HepG2 (cell line): ENCODE results near the gene PRSS16.

Experiments used
- ATF1 ChIP-seq: IDR thresholded peaks from 2 replicates; pipeline ENCODE4 v1.6.1; 2016; ENCODE audit warnings: mild to moderate bottlenecking, control low read depth
- ATF4 ChIP-seq, 2 experiments: fragments of 450-650 bp in 1 of 2; sonication (generic) in 1 of 2; formaldehyde crosslinking; IDR thresholded peaks; 2 replicates each; pipeline versions ENCODE4 v1.5.0 to v1.8.0; 2020 to 2022; ENCODE audit warnings: mild to moderate bottlenecking in 1 of 2, missing genetic modification reagents in 1 of 2
- ESRRA ChIP-seq: sonication (generic); formaldehyde crosslinking; IDR thresholded peaks from 2 replicates; pipeline ENCODE4 v1.5.1; 2020; ENCODE audit warnings: mild to moderate bottlenecking, low read depth, missing genetic modification reagents
- EZH2 ChIP-seq: conservative IDR thresholded peaks from 2 replicates; pipeline ENCODE4 v1.6.1; 2012; ENCODE audit warnings: mild to moderate bottlenecking, low read depth, low read length, moderate library complexity
- FOXJ3 ChIP-seq: sonication (generic); formaldehyde crosslinking; IDR thresholded peaks from 2 replicates; pipeline ENCODE4 v1.4.0; 2020; ENCODE audit warnings: missing genetic modification reagents, mild to moderate bottlenecking, borderline replicate concordance
- FUBP1 ChIP-seq: sonication (generic); formaldehyde crosslinking; IDR thresholded peaks from 2 replicates; pipeline ENCODE4 v1.5.1; 2020; ENCODE audit warnings: missing genetic modification reagents, mild to moderate bottlenecking, borderline replicate concordance
- JUNB ChIP-seq: sonication (generic); formaldehyde crosslinking; IDR thresholded peaks from 2 replicates; pipeline ENCODE4 v1.8.0; 2022; ENCODE audit warnings: missing genetic modification reagents, mild to moderate bottlenecking, borderline replicate concordance
- KLF12 ChIP-seq: sonication (generic); formaldehyde crosslinking; IDR thresholded peaks from 2 replicates; pipeline ENCODE4 v1.4.0; 2020; ENCODE audit warnings: missing genetic modification reagents, borderline replicate concordance
- MYC ChIP-seq: sonication (generic); formaldehyde crosslinking; IDR thresholded peaks from 2 replicates; pipeline ENCODE4 v1.9.0; 2021; ENCODE audit warnings: missing genetic modification reagents, borderline replicate concordance
- PHB2 ChIP-seq: fragments of 450-650 bp; IDR thresholded peaks from 2 replicates; pipeline ENCODE4 v1.6.1; 2018; ENCODE audit not compliant: partially characterized antibody
- XRCC5 ChIP-seq: fragments of 200-400 bp; formaldehyde crosslinking; optimal IDR thresholded peaks from 2 replicates; pipeline ENCODE3; 2017; ENCODE audit warnings: mild to moderate bottlenecking, low read length
- ZNF101 ChIP-seq: sonication (generic); formaldehyde crosslinking; IDR thresholded peaks from 2 replicates; pipeline ENCODE4 v1.4.0; 2020; ENCODE audit warnings: mild to moderate bottlenecking, low read depth, missing genetic modification reagents, borderline replicate concordance
- ZNF224 ChIP-seq: sonication (generic); formaldehyde crosslinking; IDR thresholded peaks from 2 replicates; pipeline ENCODE4 v1.5.0; 2020; ENCODE audit warnings: mild to moderate bottlenecking, missing genetic modification reagents
- ZNF746 ChIP-seq: sonication (generic); formaldehyde crosslinking; IDR thresholded peaks from 2 replicates; pipeline ENCODE4 v1.8.0; 2022; ENCODE audit warnings: mild to moderate bottlenecking, missing genetic modification reagents

GRCh38 chr6:27267857-27268434, 20.4 kb downstream of the PRSS16 start:
- TF ChIP-seq FOXJ3 (CRISPR knock-in tag) (no peak), XRCC5 (no peak), ATF1 (CRISPR knock-in tag) (no peak), ZNF101 (CRISPR knock-in tag) (no peak), KLF12 (CRISPR knock-in tag) (no peak), EZH2 (no peak), PHB2 (no peak), ATF4 (CRISPR knock-in tag; IDR thresholded peaks at IDR 0.05) (no peak), ZNF224 (CRISPR knock-in tag) (no peak), JUNB (no peak), ESRRA (CRISPR knock-in tag) (no peak), MYC (CRISPR knock-in tag) (no peak), ZNF746 (CRISPR knock-in tag) (no peak), FUBP1 (CRISPR knock-in tag) (no peak)
